Myometrial cell (primary cell): ENCODE data around the gene PIGM. TPM values are rescaled to one million over a fixed set of nuclear protein-coding genes. Genes with fewer than 3 reads are reported as not detected.

Experiments
- total RNA-seq: library from RNA; depleted of rRNA; stranded (reverse); fragments of >200 nt; gene quantifications from 2 replicates; pipeline ENCODE4 v1.2.3, GENCODE V29; 2015

Gene PIGM
- total RNA-seq: 1.7 and 2.7 TPM in 2 replicates

DNA sequence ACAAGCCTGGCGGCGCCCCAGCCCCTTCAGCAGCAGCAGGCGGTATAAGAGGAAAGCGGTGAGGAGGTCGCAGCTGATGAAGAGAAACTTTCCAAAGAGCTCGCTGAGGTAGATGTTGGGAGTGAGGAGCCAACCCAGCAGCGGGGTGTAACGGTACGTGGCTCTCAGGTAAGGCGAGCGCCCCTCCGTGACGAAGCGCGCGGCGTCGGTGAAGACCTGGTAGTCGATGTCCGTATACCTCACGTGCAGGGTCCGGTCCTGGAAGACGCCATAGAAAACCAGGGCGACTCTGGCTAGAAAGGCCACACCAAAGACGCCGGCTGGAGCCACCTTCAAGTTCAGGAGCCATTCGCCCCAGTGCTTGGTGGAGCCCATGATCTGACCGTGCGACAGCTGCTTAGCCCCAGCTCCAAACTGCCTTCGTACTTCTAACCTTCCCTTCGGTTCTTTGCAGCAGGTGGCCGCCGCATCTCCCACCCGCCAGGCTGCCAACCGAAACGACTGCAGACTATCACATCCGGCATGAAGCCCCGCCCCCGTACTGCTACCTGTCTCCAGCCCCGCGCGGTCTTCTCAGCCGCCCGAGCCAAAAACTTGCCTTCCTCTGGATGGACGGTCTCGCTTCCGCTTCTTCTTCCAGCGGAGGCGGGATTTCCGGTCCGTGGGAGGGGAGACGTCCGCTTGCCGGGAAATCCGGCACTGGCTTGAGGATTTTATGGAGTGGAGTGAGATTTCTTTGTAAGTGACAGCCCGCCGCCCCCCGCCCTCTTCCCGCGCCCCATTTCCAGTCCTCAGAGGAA is at the start of gene PIGM:
PIGM (minus strand) TSS at position 626 of the 800 bp plus-strand sequence; CDS start at position 375, 251 bp downstream.

GRCh38 chr1:160081261-160081936 is 49.6 kb upstream of the PIGM start, which contains the start of gene KCNJ9:
TSS of gene KCNJ9 (plus strand) at chr1:160081538. CDS start at chr1:160084031, 2,493 bp downstream.

GRCh38 chr1:160069460-160070231 is 37.9 kb upstream of the PIGM start, which contains the start of gene KCNJ10:
TSS of gene KCNJ10 (minus strand) at chr1:160070160. CDS start at chr1:160042532, 27,628 bp downstream.

Other genes starting within 250 kb of the PIGM start
- gene FCRL6, start 229.6 kb downstream of the PIGM start, total RNA-seq: not detected in 2 replicates
- gene SLAMF8, start 205.1 kb downstream of the PIGM start, total RNA-seq: 0.18 and 0.86 TPM in 2 replicates
- not detected in 2 replicates for gene VSIG8, start 169.3 kb downstream of the PIGM start, total RNA-seq
- gene CFAP45, start 131.8 kb downstream of the PIGM start, total RNA-seq: 1.2 TPM in 1 of 2 replicates, not detected in the other
- gene TAGLN2, start 106.5 kb downstream of the PIGM start, total RNA-seq: 555 and 578 TPM in 2 replicates
- gene IGSF9, start 86.4 kb downstream of the PIGM start, total RNA-seq: not detected in 2 replicates
- gene SLAMF9, start 77.8 kb downstream of the PIGM start, total RNA-seq: not detected in 2 replicates
- not detected in 2 replicates for gene KCNJ10, start 38.2 kb upstream of the PIGM start, total RNA-seq
- 0.71 TPM in 1 of 2 replicates, not detected in the other for gene KCNJ9, start 49.5 kb upstream of the PIGM start, total RNA-seq
- 15.6 and 17.9 TPM in 2 replicates for gene IGSF8, start 66.6 kb upstream of the PIGM start, total RNA-seq
- gene ATP1A2, start 83.8 kb upstream of the PIGM start, total RNA-seq: not detected in 2 replicates
- not detected in 2 replicates for gene ATP1A4, start 119.6 kb upstream of the PIGM start, total RNA-seq
- not detected in 2 replicates for gene CASQ1, start 158.6 kb upstream of the PIGM start, total RNA-seq
- gene PEA15, start 173.4 kb upstream of the PIGM start, total RNA-seq: 77.8 and 102 TPM in 2 replicates
- gene DCAF8, start 230.6 kb upstream of the PIGM start, total RNA-seq: 43.0 and 45.9 TPM in 2 replicates